Measurements from ENCODE around the gene TNXB. TPM values are rescaled to one million over a fixed set of nuclear protein-coding genes. Genes with fewer than 3 reads are reported as not detected.

The TNXB gene
- total and polyA plus RNA-seq, 8 donors, result 10.0 to 78.4 (median 17.2) TPM

- Histone ChIP-seq H3K4me3 (no peak overlapping the region), H3K27me3 (peaks cover 0 to 50% of the 10 kb centered on the region in 2 donors), H3K27ac (no peak overlapping the region), H3K4me1 (peaks cover 11 to 23% of the 10 kb centered on the region in 2 donors), H3K9me3 (no peaks in the 10 kb centered on the region), H3K36me3 (no peaks in the 10 kb centered on the region)
- ATAC-seq (no peak), DNase-seq (no peak)
- intact Hi-C loops (cut with DNase I), result no loop called here
- no peak for TF ChIP-seq CTCF (IDR thresholded peaks at IDR 0.05)
These were observed 23.2 kb downstream of the TNXB start for GRCh38 chr6:32085759-32086459.

- no peak overlapping the region for H3K27ac ChIP-seq
- peaks cover 0 to 50% of the 10 kb centered on the region in 2 donors for H3K27me3 ChIP-seq
- H3K4me1 ChIP-seq, result peaks cover 11 to 23% of the 10 kb centered on the region in 2 donors
- intact Hi-C loops (cut with DNase I), result no loop called here
- no peak for TF ChIP-seq CTCF (IDR thresholded peaks at IDR 0.05)
- H3K36me3 ChIP-seq, result no peaks in the 10 kb centered on the region
- H3K9me3 ChIP-seq, result no peaks in the 10 kb centered on the region
- H3K4me3 ChIP-seq, result no peak overlapping the region
- ATAC-seq (no peak), DNase-seq (no peak)
These were observed 24.4 kb downstream of the TNXB start for GRCh38 chr6:32084780-32085179.

DNA sequence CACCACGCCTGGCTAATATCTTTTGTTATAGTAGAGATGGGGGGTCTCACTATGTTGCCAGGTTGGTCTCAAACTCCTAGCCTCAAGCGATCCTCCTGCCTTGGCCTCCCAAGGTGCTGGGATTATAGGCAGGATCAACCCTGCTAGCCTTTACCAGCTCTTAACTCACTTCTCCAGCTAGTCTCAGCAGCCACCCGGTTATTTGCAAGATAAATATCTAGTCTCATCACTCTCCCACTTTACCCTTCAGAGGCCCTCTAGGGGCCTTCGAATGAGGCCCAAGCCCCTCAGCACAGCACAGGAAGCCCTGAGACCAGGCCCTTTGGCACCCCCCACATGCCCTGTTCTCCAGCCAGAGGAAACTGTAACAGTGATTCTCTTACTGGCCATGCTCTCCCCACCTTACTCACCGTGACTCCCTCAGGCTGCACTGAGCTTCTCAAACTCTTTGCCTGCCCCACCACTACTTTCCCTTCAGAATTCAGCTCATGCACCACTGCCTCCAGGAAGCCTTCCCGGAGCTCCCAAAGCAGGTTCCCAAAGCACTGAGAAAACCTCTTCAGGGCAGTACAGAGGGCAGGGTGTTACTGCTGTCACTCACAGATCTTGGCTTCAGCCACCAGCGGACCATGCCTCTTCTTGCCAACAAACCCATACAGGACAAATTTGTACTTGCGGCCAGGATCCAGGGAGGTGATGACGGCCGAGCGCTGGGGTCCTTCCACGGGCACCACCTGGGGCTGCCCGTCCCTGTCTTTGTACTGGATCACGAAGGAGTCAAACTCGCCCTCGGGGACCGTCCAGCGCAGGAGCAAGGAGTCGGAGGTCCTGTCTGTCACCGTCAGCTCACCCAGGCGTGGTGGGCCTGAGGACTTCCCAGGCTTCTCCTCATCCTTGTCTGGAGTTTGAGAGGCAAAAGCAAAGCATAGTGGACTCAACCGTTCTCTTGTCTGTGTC, 25.0 kb downstream of the TNXB start:
- no peak overlapping the region for H3K4me3 ChIP-seq
- no peak overlapping the region for H3K27ac ChIP-seq
- ATAC-seq (no peak), DNase-seq (no peak)
- H3K9me3 ChIP-seq, result no peaks in the 10 kb centered on the region
- peaks cover 0 to 3% of the 10 kb centered on the region in 2 donors for H3K36me3 ChIP-seq
- peaks cover 11 to 23% of the 10 kb centered on the region in 2 donors for H3K4me1 ChIP-seq
- intact Hi-C loops (cut with DNase I), result no loop called here
- no peak for TF ChIP-seq CTCF (IDR thresholded peaks at IDR 0.05)
- peaks cover 0 to 50% of the 10 kb centered on the region in 2 donors for H3K27me3 ChIP-seq

DNA sequence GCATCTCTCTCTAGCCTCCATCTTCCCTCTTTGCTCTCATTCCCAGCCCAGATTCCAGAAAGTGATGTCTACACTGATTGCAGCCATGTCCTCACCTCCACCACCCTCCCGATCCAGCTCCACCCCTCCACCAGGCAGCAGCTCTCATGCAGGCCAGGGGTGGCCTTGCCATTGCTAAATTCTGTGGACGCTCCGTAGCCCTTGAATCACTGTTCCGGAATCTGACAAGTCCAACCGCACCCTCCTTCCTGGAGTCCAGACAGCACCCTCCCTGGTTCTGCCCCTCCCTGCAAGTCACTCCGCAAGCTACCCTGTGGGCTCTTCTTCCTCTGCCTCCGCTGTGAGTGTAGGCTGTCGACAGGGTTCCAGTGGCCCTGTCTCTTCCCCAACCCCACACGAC, 26.2 kb downstream of the TNXB start:
- H3K4me1 ChIP-seq, result peaks cover 11 to 23% of the 10 kb centered on the region in 2 donors
- peak overlapping the region in 1 of 2 donors; percentile 13 for H3K27ac ChIP-seq
- TF ChIP-seq CTCF (IDR thresholded peaks at IDR 0.05), result no peak
- intact Hi-C loops (cut with DNase I), result no loop called here
- H3K36me3 ChIP-seq, result peaks cover 0 to 8% of the 10 kb centered on the region in 2 donors
- no peak for DNase-seq
- ATAC-seq, result peak; percentile 16
- H3K27me3 ChIP-seq, result peaks cover 0 to 43% of the 10 kb centered on the region in 2 donors
- H3K9me3 ChIP-seq, result no peaks in the 10 kb centered on the region
- H3K4me3 ChIP-seq, result no peak overlapping the region

DNA sequence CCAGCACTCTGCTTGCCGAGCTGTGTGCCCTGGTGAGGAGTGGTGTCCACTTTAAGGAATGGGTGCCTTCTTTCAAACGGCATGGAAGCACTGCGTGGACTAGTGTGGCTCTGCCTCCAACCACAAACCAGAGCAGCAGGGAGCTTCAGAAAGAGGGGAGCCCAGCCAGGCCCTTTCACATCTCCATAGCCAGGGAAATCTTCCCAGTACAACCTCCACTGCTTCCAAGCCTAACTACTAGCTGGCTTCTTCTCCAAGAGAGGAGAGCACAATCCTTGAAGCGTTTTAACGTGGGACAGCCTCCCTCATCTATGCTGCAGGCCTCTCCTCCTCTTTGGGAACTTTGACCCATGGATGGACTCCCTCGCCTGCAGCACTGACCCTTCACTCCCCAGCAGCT, 26.7 kb downstream of the TNXB start:
- no peak for TF ChIP-seq CTCF (IDR thresholded peaks at IDR 0.05)
- Histone ChIP-seq H3K27ac (peak overlapping the region; percentile 5 to 35), H3K27me3 (peaks cover 0 to 38% of the 10 kb centered on the region in 2 donors), H3K36me3 (peaks cover 0 to 8% of the 10 kb centered on the region in 2 donors), H3K9me3 (no peaks in the 10 kb centered on the region), H3K4me3 (no peak overlapping the region), H3K4me1 (peaks cover 11 to 20% of the 10 kb centered on the region in 2 donors)
- no peak for ATAC-seq
- no peak for DNase-seq
- intact Hi-C loops (cut with DNase I), result no loop called here

Data from left lung (tissue), 10 donors.